Measurements from ENCODE around the gene RPS6KA2.

The RPS6KA2 gene

GRCh38 chr6:166485651-166486535 is 141.2 kb downstream of the RPS6KA2 start:
- DNase-seq (ENCODE audit: low spot score) = no peak

GRCh38 chr6:166484863-166485262 is 142.2 kb downstream of the RPS6KA2 start:
- DNase-seq (ENCODE audit: low spot score) = no peak

GRCh38 chr6:166483573-166484250 is 143.3 kb downstream of the RPS6KA2 start:
- no peak for DNase-seq (ENCODE audit: low spot score)

GRCh38 chr6:166483026-166483425 is 144.0 kb downstream of the RPS6KA2 start:
- DNase-seq (ENCODE audit: low spot score) = no peak

- DNase-seq (ENCODE audit: low spot score) = no peak
These were observed 148.1 kb downstream of the RPS6KA2 start for GRCh38 chr6:166478782-166479592.

DNA sequence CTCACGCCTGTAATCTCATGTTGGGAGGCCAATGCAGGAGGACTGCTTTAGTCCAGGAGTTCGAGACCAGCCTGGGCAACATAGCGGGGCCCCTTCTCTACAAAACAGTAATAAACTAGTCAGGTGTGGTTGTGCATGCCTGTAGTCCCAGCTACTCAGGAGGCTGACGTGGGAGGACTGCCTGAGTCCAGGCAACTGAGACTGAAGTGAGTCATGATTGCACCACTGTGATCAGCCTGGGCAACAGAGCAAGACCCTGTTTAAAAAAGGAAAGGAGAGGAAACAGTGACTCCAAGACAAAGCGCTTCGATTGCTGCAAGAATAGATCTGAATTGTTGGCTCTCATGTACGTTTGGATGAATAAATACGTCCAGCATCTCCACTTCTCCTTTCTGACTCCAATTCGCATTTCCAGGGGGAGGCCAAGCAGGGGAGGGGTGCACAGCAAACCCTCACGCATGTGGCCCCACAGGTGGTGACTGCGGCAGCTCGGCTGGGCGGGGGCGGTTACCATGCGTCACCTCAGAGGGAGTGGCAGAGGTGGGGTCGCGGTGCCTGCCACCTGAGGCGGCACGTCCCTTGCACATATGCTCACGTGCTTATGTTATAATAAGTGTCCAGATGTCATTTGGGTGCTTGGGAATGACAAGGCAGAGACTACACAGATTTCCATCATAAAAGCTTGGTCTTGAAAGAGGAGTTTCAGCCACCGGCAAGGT is 149.2 kb downstream of the RPS6KA2 start:
- no peak for DNase-seq (ENCODE audit: low spot score)

DNA sequence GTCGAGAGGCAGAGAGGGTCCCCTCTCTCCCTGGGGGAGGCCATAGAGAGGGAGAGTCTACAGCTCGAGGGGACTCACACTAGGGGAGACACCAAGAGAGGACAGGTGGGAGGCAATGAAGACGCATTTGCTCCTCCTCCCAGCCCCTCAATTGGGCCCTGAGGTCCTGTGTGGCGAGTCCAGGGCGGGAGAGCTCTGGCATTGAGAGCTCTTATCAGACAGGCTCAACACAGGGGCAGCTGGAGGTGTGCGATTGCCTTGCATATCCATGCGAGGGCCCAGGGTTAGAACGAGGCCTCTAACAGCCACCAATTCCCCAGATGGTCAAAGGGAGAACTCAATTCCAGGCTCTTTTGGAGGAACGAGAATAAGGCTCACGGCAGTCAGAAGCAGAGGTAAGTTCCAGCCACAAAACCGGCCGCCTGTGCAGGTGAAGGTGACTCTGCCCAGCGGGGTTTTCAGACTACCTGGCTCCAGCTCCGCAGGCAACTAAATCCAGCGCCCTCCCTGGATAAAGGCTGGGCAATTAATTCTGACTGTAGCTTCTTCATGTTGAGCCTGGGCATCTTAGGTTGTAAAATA is 150.3 kb downstream of the RPS6KA2 start:
- no peak for DNase-seq (ENCODE audit: low spot score)

DNA sequence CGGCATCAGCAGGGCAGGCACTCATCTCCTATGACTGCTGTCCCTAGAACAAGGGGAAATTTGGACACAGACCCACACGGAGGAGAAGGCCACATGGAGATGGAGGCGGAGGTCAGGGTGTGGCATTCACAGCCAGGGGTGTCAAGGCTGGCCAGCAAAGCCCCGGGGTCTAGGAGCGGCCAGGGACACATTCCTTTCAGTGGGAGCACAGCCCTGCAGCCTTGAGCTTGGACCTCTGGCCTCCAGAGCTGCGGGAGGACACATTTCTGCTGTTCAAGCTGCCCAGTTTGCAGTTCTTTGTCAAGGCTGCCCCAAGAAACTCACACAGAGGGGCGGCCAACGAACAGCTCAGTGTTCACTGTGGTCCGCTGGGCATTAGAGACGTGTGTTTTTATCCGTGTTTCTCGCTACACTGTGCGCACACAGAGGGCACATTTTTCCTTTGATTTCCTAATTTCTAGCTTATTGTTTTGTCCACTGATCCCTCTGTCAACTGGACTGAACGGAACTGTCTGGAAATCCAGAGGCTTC is 150.9 kb downstream of the RPS6KA2 start:
- DNase-seq (ENCODE audit: low spot score) = no peak

GRCh38 chr6:166474721-166475565 is 152.1 kb downstream of the RPS6KA2 start:
- no peak for DNase-seq (ENCODE audit: low spot score)

DNA sequence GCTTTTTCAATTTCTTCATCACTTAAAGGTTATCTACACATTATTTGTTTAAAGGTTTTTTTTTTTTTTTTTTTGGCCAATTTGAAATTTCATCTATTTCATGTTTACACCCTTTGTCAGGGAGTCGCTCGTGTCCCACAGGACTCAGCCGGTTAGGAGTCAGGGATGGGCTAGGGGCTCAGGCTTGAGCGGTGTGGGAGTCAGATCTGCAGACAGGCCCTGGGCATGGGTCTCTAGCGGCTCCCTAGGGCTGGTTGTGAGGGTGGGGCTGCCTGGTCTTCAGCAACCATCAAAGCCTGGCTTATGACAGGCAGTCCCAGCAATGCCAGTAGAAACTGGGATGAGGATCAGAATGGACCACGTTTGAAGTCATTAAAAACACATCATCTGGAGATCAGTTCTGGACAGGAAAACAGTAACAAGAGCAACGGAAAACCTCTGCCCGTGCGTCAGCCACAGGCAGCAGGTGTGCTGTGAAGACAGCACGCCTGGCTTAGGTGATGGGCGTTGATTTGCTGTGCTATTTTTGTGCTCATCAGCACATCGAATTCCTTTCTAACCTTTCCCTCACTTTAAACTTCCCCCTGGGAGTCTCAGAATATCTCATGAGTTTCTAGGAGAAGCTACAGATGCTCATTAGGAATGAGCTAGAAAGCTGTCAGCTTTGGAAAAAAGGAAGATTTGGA is 153.0 kb downstream of the RPS6KA2 start:
- DNase-seq (ENCODE audit: low spot score) = no peak

DNA sequence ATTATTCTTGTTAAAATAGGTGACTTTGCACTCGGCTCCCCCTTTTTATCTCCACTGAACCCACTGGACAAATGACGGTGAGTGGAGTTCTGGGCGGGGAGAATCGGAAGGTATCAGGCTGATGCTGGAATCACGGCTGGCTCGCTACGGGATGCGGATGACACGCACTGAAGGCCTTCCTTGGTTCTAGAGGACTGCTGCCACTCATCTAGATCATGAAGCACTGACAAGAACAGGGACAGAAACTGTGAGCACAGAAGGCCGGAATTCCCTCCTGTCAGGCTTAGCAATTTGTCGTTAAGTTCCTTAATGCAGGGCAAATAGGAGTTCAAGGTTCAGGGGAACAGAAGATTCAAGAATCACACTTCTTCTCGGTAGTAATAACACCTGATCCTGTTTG is 154.4 kb downstream of the RPS6KA2 start:
- DNase-seq (ENCODE audit: low spot score) = no peak

- no peak for DNase-seq (ENCODE audit: low spot score)
These were observed 155.2 kb downstream of the RPS6KA2 start for GRCh38 chr6:166471797-166472260.

- no peak for DNase-seq (ENCODE audit: low spot score)
These were observed 156.1 kb downstream of the RPS6KA2 start for GRCh38 chr6:166470863-166471410.

GRCh38 chr6:166470029-166470862 is 156.8 kb downstream of the RPS6KA2 start:
- DNase-seq (ENCODE audit: low spot score) = no peak

GRCh38 chr6:166469426-166469961 is 157.6 kb downstream of the RPS6KA2 start:
- no peak for DNase-seq (ENCODE audit: low spot score)

- DNase-seq (ENCODE audit: low spot score) = no peak
These were observed 159.5 kb downstream of the RPS6KA2 start for GRCh38 chr6:166467436-166468000.
